HG03175 (cell line): ENCODE measurements around the gene PSORS1C1.

ENCODE experiments used
- ATAC-seq: cut with Tn5 transposase; IDR thresholded peaks from one replicate; pipeline ENCODE4 v1.9.1; 2021; ENCODE audit warnings: mild to moderate bottlenecking, moderate library complexity; ENCODE audit not compliant: unreplicated experiment

Gene PSORS1C1

DNA sequence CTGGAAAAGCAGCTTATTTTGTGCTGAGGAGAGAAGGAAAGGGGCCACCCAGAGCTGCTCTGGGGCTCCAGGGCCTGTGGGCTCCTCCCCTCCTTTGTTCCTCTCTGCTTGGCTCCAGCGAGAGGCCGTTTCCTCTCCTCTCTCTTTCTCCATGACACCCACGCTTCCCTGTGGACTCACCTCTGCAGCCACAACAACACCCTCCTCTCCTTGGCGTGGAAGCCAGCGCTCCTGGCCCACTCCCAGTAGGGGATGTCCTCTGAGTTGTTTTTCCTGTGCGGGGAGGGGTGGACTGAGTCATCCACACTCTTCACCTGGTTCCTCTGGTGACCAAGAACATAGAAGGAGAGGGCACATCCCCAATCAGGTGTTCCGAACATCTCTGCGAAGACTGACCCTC is 10.6 kb downstream of the PSORS1C1 start:
- ATAC-seq: no peak

DNA sequence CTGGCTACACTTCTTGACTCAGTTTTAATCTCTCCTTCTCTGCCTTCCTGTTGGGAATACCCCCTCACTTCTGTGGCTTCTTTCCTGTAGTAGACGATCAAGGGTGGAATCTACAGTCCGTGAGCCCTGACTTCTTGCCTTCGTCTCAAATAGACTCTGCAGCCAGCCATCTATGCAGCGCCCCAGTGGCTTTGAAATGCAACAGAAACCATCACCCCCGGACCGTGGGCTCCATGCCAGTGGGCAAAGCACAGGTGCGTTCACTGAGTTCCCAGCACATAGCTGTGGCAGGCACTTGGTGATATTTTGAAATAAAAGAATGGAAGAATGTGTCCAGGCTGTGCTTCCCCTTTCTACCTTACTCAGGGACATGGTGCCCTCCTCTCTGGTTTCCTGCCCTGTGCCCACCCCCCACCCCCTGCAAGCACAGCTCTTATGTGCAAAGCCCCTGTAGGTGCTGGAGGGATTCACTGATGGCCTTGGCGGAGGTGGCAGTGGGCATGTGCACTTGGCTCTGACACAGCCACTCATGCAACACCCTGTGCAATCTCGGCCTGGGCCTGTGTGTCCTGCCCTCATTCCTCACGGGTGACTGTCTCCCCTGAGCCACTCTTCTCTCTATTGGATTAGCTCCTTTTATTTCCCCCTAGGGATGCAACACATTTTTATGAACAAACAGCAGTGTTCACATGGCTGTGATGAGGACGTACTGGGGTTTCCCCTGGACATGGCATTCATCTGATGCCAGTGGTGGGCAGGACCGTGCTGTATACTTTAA is 11.2 kb downstream of the PSORS1C1 start:
- no peak for ATAC-seq

DNA sequence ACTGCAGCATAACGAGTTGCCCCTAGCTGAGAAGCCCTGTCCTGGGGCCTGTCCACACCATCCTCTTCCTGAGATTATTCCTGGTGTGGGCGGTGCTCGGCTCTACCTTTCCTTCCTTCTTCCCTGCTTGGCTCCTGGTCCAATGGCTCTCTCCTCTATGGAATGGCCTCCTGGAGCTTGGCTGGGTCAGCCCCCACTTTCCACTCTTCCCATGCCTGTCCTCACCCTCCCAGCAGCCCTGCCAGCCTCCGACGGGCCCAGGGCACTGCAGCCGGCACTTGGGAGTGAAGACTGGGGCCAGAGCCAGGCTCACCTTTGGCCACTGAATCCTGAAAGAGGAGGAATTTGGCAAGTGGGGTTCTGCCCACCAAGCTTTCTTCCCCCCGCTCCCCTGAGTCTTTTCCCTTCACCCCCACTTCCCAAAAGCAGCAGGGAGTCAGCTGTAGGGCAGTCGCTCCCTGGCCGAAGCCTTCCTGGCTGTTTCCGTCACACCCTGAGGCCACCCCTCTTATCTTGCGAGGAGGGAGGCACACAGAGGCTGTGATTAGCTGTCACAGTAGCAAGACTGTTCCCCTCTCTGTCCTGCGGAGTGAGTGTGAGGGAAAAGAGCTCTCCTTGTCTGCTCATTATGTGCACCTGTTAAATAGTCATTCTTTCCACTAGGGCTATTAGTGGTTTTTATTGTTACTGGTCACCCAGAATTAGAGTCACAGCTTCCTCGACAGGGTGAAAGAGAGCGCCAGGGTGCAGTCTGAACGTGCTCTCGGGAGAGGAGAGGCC is 12.0 kb downstream of the PSORS1C1 start:
- no peak for ATAC-seq

DNA sequence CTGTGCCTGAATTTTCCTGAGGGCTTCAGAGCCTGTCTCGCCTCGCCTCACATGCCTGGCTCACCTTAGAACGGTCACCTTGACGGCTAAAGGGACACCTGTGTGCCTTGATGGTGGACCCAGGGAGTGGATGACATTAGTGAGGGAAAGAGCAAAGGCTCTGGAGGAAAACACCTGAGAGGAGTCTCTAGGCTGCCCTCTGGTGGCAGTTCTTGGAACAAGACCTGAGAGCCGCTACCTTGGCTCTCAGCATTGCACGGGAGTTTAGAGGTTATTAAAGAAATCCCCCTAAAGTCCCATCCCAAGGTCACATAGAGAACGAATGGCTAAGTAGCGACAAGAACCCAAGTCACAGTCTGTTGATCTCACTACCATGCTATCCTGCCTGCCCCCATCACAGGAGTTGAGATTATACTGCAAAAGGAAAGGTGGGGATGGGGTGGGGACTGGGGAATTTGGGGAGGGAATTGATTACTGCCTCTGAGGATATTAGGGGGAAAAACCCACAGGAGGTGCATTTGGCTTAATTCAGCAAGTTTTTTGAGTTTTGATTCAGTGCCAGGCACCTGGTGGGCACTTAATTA is 13.6 kb downstream of the PSORS1C1 start:
- no peak for ATAC-seq

DNA sequence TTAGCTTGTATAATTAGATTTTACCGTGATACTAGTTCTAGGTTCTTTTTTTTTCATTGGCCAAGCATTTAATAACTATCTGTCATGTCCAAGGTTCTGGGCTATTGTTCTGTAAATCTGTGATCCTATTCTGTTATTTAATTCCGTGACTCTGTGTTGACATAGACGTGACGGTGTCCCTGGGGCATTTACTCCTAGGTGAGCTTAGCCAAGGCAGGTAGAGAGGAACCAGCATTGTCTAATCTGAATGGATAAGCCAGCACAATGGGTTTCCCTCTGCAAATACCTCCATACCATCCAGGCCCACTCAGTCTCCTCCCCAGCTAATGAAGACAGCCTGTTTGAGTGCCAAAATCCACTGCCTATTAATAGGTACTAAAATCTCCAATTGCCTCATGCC is 14.5 kb downstream of the PSORS1C1 start:
- ATAC-seq: no peak

DNA sequence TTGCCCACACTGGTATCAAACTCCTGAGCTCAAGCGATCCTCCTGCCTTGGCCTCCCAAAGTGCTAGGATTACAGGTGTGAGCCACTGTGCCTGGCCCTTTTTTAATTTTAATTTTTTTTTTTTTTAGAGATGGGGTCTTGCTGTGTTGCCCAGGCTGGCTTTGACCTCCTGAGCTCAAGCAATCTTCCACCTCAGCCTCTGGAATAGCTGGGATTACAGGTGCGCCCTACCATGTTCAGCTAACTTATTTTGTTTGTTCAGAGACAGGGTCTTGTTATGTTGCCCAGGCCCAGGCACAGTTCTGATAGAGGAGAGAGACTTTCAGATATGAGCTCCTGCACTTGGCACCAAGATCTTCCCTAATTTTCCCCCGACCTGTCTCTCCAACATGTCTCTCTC is 16.2 kb downstream of the PSORS1C1 start:
- no peak for ATAC-seq

DNA sequence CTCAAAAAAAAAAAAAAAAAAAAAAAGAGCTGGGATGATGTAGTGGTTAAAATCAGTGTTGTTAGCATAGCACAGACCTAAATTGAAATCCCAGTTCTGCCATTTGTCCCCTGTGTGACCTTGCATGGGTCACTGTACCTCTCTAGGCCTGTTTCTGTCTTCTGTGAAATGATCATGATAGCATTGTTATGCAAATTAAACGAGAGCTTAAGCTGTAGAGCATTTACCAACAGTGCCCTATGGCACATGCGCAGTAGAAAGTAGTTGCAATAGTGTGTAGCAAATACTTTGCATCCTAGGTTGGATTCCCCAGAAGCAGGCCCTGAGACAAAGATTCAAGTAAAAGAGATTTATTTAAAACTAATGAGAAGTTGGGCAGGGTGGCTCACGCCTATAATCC is 17.0 kb downstream of the PSORS1C1 start:
- no peak for ATAC-seq

DNA sequence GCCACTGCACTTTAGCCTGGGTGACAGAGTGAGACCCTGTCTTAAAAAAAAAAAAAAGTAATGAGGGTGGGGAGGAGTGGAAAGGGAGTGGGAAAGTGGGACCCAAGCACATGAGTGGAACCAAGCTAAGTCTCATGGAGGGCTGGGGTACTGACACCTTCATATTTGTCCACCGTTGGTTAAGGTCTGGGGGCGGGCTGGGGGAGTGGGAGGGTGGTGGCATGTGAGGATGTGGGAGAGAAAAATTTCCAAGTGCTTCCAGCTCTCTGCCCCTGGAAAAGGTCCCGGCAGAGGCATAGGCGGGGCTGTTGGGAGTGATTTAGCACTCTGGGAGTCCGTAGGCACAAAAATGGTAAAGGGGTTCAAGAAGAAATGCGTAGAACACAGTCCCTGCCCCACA is 18.2 kb downstream of the PSORS1C1 start:
- no peak for ATAC-seq

DNA sequence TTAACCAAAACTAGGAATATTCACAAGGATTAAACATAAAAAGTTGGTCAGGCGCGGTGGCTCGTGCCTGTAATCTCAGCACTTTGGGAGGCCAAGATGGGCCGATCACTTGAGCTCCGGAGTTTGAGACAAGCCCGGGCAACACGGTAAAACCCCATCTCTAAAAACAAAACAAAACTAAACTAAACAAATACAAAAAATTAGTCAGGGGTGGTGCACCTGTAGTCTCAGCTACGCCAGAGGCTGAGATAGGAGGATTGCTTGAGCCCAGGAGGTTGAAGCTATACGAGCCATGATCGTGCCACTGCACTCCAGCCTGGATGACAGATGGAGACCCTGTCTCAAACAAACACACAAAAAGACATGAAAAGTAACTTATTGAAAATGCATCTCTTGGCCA is 21.1 kb downstream of the PSORS1C1 start:
- ATAC-seq: no peak

DNA sequence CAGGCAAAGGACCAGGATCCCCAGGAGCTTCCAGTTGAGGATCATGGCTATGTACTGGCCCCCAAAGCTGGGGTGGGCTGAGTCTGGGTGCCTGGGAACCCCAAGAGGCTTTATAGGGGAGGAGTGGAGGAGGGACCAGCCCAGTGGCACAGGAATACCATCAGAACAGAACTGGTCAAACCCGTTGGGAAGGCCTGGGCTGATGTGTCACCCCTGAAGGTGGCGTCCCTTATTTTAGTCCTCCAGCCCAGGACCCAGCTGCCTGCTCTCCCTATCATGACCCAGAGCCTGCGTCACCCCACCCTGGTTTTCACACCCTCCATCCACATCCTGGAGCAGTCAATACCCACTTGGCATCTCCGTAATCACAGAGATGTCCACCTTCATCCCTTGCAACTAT is 24.4 kb downstream of the PSORS1C1 start, which contains the start of gene PSORS1C2:
Gene PSORS1C2 (minus strand): TSS at position 85 of the 400 bp plus-strand sequence. CDS start 40 bp downstream, at position 45.
- no peak for ATAC-seq

DNA sequence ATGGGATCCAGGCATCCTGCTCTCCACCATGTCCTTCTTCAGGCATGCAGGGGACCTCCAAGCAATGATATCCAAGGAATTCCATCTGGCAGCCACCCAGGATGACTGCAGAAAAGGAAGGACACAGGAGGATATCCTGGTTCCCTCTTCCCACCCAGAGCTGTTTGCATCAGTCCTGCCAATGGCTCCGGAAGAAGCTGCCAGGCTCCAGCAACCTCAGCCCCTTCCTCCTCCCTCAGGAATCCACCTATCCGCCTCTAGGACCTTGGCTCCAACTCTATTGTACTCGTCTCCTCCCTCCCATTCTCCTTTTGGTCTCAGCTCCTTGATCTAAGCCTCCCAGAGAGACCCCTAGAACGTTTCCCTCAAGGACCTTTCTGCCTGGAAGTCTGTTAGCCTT is 25.0 kb downstream of the PSORS1C1 start:
- ATAC-seq: no peak

GRCh38 chr6:31140643-31141042 is 26.0 kb downstream of the PSORS1C1 start:
- ATAC-seq: no peak

DNA sequence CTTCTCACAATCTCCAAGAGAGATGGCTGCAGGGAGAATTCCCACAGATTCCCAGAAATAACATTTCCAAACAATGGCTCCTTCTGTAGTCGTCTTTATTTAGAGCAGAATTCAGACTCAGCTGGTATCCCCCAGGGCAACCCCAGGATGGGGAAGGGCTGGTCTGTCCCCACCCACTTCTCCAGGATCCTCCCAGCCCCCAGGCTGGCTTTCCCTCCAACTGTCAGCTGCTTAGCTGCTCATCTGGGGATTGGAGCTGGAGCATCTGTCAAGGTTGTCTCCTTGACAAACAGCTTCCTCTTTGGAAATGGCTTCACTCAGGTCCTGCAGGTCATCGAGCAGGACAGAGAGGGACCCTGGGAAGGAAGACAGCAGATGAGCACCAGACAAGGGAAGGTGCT is 27.8 kb downstream of the PSORS1C1 start:
- no peak for ATAC-seq

DNA sequence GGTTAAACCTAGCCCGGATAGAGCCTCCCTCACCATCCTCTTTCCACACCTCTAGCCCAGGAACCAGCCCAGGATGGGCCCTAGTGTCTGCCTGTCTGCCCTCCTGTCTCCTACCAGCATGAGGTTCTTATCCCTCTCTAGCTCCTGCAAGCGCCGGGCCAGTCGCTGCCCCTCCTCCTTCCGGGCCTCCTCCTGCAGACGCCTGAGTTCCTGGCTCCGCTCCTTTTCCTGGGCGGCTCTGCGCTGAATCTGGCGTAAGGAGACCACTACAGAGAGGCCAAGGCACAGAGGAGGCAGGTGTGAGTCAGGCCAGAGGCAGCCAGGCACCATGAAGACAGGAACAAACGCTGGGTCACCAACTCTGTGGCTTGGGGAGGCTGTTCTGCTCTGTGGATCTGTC is 28.5 kb downstream of the PSORS1C1 start:
- no peak for ATAC-seq

DNA sequence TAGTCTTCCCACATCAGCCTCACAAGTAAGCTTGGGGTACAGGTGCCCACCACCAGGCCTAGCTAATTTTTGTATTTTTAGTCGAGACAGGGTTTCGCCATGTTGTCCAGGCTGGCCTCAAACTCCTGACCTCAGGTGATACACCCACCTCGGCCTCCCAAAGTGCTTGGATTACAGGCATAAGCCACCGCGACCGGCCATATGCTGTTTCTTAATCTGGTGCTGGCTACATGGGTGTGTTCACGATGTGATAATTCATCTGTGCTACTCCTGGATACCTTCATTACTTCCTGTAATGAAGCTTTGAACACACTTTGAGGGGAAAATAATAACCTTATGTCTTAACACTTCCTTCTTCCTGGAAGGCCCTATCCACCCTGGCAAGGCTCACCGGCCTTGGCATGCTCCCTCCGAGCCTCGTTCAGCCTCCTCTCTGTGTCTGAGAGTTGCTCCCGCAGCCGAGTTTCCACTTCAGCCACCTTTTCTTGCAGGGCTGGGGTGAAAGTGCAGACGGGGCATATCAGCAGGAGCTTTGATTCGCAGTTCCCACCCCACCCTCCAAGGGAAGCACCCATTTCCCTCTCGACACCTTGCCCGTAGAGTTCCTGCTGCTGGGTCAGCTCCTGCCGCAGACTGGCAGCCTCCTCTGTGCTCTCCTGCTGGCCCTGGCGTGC is 29.8 kb downstream of the PSORS1C1 start:
- ATAC-seq: no peak

DNA sequence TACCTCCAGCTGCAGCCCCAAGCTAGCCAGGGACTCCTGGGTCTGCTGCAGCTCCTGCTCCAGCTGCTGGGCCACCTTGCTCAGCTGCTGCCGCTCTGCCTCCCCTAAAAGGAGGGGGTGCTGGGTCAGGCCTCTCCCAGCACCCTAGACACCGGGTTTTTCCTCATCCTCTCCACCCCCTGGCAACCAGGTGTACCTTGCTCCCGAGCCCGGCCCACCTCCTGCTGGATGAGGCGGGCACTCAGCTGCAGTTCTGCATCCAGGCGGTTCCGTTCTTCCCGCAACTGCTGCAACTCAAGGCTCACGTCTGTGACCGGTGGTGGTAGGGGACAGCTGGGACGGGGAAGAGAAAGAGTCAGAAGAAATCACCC is 30.4 kb downstream of the PSORS1C1 start:
- ATAC-seq: no peak

DNA sequence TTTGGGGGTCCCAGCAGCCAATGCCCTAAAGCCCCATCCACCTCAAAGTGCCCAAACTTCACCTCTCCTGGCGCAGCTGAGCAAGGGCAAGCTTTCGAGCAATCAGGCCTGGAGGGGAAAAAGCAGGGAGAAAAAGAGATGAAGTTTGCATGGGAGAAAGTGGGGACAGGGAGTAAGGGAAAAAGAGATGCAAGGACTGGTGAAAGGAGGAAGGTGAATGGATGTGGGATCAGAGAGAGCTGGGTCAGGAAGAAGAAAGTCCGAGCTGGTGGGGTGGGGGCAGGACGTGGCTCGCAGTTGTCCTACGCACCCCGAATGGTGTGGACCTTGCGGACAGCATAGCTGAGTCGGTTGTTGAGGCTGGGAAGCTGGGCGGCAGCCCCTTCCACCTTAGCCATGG is 30.8 kb downstream of the PSORS1C1 start:
- ATAC-seq: no peak

GRCh38 chr6:31149827-31150447 is 35.3 kb downstream of the PSORS1C1 start:
- ATAC-seq: no peak

DNA sequence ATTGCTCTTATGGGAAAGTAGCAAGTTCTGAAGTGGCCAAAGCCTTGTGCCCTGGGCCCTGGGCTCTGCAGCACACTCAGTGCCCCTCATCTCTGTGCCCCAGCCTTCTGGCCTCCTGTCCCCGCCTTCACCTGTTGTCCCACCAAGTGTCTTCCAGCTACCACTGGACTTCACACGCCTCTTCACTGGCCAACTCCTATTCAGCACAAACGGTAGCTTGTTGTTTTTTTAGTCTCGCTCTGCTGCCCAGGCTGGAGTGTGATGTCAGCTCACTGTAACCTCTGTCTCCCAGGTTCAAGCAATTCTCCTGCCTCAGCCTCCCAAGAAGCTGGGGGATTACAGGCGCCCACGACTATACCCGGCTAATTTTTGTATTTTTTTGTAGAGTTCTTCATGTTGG is 38.2 kb downstream of the PSORS1C1 start:
- ATAC-seq: no peak

DNA sequence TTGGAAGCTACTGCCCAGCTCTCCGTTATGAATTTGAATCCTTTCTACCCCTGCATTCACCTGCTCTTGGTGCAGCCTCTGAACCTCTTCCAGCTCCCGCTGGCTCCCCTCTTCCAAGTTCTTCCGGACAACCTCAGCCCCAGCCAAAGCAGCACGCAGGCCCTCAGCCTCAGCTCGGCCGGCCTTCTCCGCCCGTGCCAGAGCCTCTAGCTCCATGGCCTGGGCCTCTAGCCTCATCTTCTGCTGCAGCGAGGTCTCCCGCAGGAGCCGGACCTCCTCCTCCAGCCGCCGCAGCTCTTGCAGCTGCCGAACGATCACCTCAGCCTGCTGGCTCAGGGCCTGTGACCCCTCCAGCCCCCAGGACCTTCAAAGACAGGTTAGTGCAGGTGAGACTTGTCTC is 39.8 kb downstream of the PSORS1C1 start:
- ATAC-seq: no peak

DNA sequence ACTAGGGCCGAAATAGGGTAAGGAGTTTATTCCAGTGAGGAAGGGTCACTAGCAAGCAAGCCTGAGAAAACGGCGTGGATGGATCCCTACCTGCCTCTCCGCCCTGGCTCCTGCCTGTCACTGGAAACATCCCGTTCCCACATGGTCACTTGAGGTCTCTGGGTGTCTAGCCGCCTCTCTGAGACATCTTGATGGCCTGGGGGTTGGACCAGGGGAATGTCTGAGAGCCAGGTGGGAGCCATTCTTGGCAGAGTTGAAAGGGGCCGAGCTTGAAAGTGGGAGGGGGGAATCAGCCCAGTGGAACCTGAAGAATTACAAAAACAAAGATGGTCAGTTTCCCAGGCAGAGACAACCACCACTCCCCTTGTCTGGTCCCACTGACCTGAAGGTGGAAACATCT is 42.0 kb downstream of the PSORS1C1 start:
- ATAC-seq: no peak
